T-helper 1 cell treated with Interleukin-12 subunit alpha and Interleukin-12 subunit beta and Interleukin-4 antibody, amounts not matched to agents 30 μg/mL and 1 μg/mL, for 36 hours (primary cell): ENCODE results near the gene TIMM10.

Experiments
- H3K27ac Mint-ChIP-seq: one replicate; pipeline ENCODE4 v1.8.0; 2021; ENCODE audit warnings: mild to moderate bottlenecking, mixed read lengths
- H3K27me3 Mint-ChIP-seq: one replicate; pipeline ENCODE4 v1.8.0; 2021; ENCODE audit warnings: low read depth, mixed read lengths
- H3K36me3 Mint-ChIP-seq: one replicate; pipeline ENCODE4 v1.8.0; 2021; ENCODE audit warnings: low read depth, mixed read lengths
- H3K4me1 Mint-ChIP-seq: one replicate; pipeline ENCODE4 v1.8.0; 2021; ENCODE audit warnings: low read depth, mixed read lengths
- H3K4me3 Mint-ChIP-seq: one replicate; pipeline ENCODE4 v1.8.0; 2021; ENCODE audit warnings: mild to moderate bottlenecking, moderate library complexity, mixed read lengths
- H3K9me3 Mint-ChIP-seq: one replicate; pipeline ENCODE4 v1.8.0; 2021; ENCODE audit warnings: mixed read lengths

Gene TIMM10

GRCh38 chr11:57502376-57502775 lies 28.2 kb downstream of the TIMM10 start:
- H3K9me3 Mint-ChIP-seq = no peaks in the 10 kb centered on the region
- H3K4me3 Mint-ChIP-seq = no peak overlapping the region
- no peaks in the 10 kb centered on the region for H3K27me3 Mint-ChIP-seq
- no peaks in the 10 kb centered on the region for H3K4me1 Mint-ChIP-seq
- H3K36me3 Mint-ChIP-seq = peaks cover 6% of the 10 kb centered on the region
- H3K27ac Mint-ChIP-seq = no peak overlapping the region

DNA sequence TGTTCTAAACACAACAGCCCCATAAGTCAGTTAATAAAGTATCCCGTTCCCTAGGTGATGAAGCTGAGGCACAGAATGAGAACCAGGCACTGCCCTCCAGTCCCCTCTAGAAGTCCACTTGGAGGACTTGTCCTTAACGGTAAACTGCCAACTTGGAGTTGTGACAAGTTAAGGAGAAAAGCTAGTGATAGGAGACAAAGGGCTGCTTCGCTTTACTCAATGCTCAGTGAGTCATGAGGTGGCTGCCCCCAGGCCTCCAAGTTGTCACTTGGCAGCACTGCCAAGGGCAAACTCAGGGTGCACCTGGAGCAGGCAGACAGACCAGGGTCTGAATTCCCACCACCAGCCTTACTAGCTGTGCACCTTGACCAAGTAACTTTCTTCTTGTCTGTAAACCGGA lies 28.6 kb downstream of the TIMM10 start:
- Mint-ChIP-seq H3K9me3 (no peaks in the 10 kb centered on the region), H3K4me1 (no peaks in the 10 kb centered on the region), H3K4me3 (no peak overlapping the region), H3K27ac (no peak overlapping the region), H3K27me3 (no peaks in the 10 kb centered on the region), H3K36me3 (peaks cover 7% of the 10 kb centered on the region)

- Mint-ChIP-seq H3K9me3 (no peaks in the 10 kb centered on the region), H3K27ac (no peak overlapping the region), H3K4me3 (no peak overlapping the region), H3K4me1 (no peaks in the 10 kb centered on the region), H3K27me3 (no peaks in the 10 kb centered on the region), H3K36me3 (peaks cover 7% of the 10 kb centered on the region)
Measured at GRCh38 chr11:57500926-57501325, 29.6 kb downstream of the TIMM10 start.

DNA sequence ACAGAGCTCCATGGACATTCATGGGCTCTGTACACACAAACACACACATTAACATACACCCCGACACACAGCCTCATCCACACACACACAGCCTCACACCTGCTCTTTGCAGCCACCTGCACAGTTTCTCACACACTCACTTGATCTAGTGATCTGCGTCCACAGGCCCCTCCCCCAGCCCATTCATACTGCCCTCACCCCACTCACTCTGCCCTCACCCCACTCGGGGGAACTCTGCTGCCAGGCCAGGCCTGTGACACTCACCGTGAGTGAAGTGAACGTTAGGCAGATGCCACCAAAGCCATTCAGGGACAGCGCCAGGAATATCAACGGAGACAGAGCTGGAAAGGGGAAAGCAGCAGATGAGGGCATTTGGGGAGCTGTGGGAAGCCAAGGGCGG lies 30.0 kb downstream of the TIMM10 start:
- Mint-ChIP-seq H3K4me1 (no peaks in the 10 kb centered on the region), H3K9me3 (no peaks in the 10 kb centered on the region), H3K27me3 (no peaks in the 10 kb centered on the region), H3K27ac (no peak overlapping the region), H3K36me3 (peaks cover 7% of the 10 kb centered on the region), H3K4me3 (no peak overlapping the region)

DNA sequence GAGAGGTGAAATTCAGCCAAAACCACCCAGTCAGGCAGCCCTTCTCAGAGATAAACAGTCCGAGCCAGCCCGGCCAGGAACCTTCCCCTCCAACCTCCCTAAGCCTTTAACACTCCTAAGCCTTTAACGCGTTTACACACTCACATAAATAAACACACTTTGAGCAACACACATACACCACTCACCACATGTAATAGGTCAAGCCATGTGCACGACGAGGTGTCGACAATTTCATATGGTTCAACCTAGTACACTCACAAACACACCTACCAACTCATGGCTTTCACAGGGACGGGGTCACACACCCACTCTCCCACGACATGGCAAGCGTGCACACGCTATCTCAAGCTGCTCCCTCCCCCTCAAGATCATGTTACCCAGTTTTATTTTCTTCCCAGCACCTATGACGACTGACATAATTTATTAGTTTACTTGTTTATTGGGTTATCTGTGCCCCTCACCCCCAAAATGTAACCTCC lies 30.5 kb downstream of the TIMM10 start:
- Mint-ChIP-seq H3K9me3 (no peaks in the 10 kb centered on the region), H3K4me3 (no peak overlapping the region), H3K27me3 (no peaks in the 10 kb centered on the region), H3K36me3 (peaks cover 7% of the 10 kb centered on the region), H3K27ac (no peak overlapping the region), H3K4me1 (no peaks in the 10 kb centered on the region)

GRCh38 chr11:57499413-57499982 lies 31.1 kb downstream of the TIMM10 start:
- H3K4me1 Mint-ChIP-seq = peaks cover 2% of the 10 kb centered on the region
- no peaks in the 10 kb centered on the region for H3K27me3 Mint-ChIP-seq
- peaks cover 7% of the 10 kb centered on the region for H3K36me3 Mint-ChIP-seq
- H3K4me3 Mint-ChIP-seq = no peak overlapping the region
- H3K27ac Mint-ChIP-seq = no peak overlapping the region
- H3K9me3 Mint-ChIP-seq = no peaks in the 10 kb centered on the region

GRCh38 chr11:57498540-57498939 lies 32.0 kb downstream of the TIMM10 start:
- Mint-ChIP-seq H3K27ac (no peak overlapping the region), H3K36me3 (peaks cover 7% of the 10 kb centered on the region), H3K4me3 (no peak overlapping the region), H3K4me1 (peaks cover 3% of the 10 kb centered on the region), H3K27me3 (no peaks in the 10 kb centered on the region), H3K9me3 (no peaks in the 10 kb centered on the region)

GRCh38 chr11:57497303-57498247 lies 33.0 kb downstream of the TIMM10 start:
- Mint-ChIP-seq H3K4me3 (no peak overlapping the region), H3K9me3 (no peaks in the 10 kb centered on the region), H3K4me1 (peaks cover 3% of the 10 kb centered on the region), H3K27ac (no peak overlapping the region), H3K27me3 (no peaks in the 10 kb centered on the region), H3K36me3 (peaks cover 7% of the 10 kb centered on the region)

DNA sequence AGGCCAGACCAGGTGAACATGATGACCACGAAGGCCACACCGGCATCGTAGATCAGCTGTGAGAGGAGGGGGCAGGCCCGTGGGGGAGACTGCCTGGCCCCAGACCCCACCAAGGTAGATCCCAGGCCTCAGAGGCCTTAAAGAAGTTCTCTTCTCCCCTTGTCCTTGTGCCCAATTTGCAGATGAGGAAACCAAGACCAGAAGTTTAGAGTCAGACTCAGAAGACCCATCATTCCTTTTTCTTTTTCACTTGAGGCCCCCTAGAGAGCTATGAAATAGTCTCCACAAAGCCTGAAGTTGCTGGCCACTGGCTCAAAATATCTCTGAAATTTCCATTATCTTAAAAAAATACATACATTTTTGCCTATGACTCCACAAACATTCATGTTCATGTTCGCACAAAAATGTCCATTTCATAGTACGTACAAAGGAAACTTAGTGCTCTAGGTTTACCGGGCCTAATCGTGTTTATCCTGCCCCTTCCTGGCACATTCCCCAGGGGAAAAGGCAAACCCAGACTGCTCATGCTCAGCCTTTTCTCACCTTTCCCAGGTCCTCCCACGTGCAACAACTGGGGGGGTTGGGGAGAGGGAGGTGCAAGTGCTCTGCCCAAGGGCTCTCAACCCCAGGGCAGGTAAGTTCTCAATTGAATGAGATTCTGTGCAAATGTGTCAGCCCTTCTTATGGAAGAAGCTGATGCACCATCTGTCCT lies 34.3 kb downstream of the TIMM10 start:
- H3K27ac Mint-ChIP-seq = no peak overlapping the region
- H3K4me1 Mint-ChIP-seq = peaks cover 3% of the 10 kb centered on the region
- H3K36me3 Mint-ChIP-seq = peaks cover 7% of the 10 kb centered on the region
- H3K4me3 Mint-ChIP-seq = no peak overlapping the region
- H3K27me3 Mint-ChIP-seq = no peaks in the 10 kb centered on the region
- H3K9me3 Mint-ChIP-seq = no peaks in the 10 kb centered on the region

- H3K27ac Mint-ChIP-seq = peak overlapping the region; percentile 49
- no peak overlapping the region for H3K4me3 Mint-ChIP-seq
Measured at GRCh38 chr11:57493507-57494503, 36.7 kb downstream of the TIMM10 start.

DNA sequence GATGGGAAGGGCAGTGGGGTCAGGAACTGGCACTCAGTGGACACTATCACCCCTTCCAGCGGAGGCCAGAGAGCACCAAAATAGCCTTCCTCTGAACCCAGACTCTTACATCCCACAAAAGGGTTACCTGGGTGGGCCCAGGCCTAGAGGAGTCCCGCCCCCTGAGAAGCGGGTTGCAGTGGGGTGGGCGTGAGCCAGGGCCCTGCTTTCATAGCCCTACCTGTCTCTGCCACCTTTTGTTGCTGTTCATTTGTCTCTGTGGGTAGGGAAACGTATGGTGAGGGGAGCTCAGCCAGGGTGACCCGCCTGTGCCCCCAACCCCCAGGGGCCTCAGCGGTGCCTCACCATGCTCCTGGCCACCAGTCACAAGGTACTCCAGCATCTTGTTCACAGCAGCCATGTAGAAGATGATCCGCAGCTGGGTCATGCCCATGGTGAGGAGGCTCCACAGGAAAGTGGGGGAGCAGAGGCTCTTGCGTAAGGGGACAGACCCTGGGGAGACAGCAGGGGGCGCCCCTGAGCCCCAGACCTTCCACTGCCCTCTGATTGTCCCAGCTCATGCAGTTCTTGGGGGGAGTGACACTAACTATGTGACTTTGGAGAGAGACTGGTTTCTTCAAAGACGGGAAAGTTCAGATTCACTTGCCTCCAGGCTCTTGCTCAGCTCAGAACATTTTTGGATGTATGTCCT lies 39.0 kb downstream of the TIMM10 start:
- Mint-ChIP-seq H3K9me3 (no peaks in the 10 kb centered on the region), H3K4me1 (peaks cover 3% of the 10 kb centered on the region), H3K27ac (no peak overlapping the region), H3K4me3 (no peak overlapping the region), H3K27me3 (no peaks in the 10 kb centered on the region), H3K36me3 (no peaks in the 10 kb centered on the region)

More at GRCh38 chr11:57493507-57494503, 36.7 kb downstream of the TIMM10 start:
- Mint-ChIP-seq H3K36me3 (peaks cover 2% of the 10 kb centered on the region), H3K27me3 (no peaks in the 10 kb centered on the region), H3K9me3 (no peaks in the 10 kb centered on the region), H3K4me1 (peaks cover 3% of the 10 kb centered on the region)

- Mint-ChIP-seq H3K27ac (no peak overlapping the region), H3K4me3 (no peak overlapping the region), H3K36me3 (peaks cover 2% of the 10 kb centered on the region), H3K27me3 (no peaks in the 10 kb centered on the region), H3K9me3 (no peaks in the 10 kb centered on the region), H3K4me1 (peaks cover 3% of the 10 kb centered on the region)
Measured at GRCh38 chr11:57490456-57491248, 39.9 kb downstream of the TIMM10 start.
